Stimulated activated naive CD4-positive, alpha-beta T cell treated with Interleukin-2 at 50 U/mL for 16 hours (primary cell): ENCODE data around the gene OR10A3.

Experiments
- DNase-seq: peaks from one replicate; lab custom pipeline; 2025; lab: John Stamatoyannopoulos, UW

OR10A3 gene

DNA sequence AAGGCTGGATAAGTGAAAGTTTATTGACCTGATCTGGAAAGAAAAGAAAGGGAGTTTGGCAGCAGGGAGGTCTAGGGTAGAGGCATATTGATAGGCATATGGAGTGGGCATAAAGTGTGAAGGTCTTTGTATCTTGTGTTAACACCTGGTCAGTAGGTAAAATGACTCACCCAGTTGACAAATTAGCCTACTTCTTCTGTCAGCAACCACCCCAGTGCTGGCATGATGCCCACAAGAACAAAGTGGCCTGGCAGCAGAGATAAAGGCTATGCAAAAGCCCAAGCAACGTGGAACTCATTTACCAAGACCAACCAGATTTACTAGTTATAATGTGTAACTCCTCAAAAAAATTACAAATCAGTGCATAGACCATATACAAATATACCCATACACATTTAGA is 4.9 kb downstream of the OR10A3 start:
- DNase-seq, result no peak

DNA sequence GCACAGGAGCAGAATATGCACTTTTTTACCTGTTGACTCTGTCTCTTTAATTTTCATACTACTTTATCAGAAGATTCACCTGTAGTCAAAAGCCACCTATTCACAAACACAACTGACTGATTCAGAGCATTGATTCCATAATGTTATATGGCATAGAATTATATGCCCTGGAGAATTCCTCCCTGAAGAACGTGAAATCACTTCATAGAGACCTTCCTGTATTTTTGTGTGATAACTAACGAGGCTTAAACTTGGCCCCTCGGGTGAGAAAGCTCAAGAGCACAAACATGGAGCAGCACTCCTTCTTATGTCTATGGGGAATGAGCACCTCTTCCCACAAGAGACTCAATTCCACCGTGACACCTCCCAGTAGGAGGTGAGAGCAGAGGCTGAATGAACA is 10.3 kb downstream of the OR10A3 start, which contains the start of gene OR10A6:
TSS of gene OR10A6 (minus strand) at position 101 of the 400 bp plus-strand sequence. CDS start 2,606 bp downstream, outside the sequence.
- no peak for DNase-seq

DNA sequence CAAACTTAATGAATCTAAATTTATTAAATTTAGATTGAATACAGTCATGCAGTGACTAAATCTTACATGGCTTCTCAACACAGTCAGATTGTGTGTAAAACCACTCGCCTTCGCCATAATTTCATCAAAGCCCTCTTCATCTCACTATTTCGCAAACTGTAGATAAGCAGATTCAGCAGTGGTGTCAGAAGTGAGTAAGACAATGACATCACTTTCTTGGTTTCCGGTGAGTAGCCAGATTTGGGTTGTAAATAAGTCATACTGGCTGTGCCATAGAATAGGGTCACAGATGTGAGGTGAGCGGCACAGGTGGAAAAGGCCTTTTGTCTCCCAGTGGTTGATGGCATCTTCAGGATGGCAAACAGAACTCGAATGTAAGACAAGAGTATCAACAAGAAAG is 13.9 kb downstream of the OR10A3 start:
- DNase-seq, result no peak

DNA sequence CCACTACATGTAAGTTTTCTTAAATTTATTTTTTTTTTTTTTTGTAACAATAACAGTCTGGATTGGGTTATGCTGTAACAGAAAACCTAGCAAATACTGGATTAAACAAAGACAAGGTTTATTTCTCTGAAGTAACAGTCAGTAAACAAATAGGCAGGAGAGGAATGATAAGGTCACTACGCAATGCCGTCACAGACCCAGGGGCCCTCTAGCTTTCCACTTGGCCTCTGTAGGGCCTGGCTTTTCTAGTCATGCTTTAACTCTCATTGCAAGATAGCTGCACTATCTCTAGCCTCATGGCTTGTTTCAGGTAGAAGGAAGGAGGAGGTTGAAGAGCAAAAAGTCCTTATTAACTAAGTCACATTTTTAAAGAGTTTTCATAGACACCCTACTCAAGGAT is 17.0 kb downstream of the OR10A3 start:
- DNase-seq, result no peak

DNA sequence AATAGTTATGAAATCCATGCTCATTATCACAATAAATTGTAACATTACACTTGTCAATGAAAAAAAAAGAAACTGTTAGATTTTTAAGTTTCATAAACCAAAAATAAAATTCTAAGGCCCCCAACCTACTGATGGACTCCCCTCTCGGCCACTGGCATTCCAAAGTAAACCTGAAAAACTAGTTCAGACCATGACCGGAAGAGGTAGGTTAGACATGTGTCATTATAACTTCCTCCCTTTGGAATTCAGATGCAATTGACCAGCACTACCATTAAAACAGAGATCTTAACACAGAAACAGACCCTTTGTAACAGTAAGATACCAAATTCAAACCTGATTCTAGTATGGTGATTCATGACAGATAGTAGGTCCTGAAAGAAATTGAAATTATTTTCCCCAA is 23.4 kb downstream of the OR10A3 start:
- DNase-seq, result no peak

DNA sequence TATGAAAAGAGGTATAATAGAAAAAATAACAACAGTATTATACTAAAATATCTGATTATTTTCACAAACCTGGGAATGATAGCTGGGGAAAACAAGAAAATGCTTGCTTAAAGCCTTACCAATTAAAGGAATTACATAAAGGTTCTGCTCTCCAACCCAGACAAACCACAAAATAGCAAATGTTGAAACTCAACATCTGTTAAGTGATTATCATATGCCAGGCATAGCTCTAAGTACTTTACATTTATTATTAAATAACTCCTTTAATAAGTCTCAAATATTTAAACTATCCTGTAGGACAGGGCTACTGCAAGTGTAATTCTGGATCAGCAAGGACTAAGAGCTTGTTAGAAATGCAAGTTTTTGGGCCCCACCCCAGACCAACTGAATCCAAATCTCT is 30.5 kb downstream of the OR10A3 start:
- DNase-seq, result no peak

DNA sequence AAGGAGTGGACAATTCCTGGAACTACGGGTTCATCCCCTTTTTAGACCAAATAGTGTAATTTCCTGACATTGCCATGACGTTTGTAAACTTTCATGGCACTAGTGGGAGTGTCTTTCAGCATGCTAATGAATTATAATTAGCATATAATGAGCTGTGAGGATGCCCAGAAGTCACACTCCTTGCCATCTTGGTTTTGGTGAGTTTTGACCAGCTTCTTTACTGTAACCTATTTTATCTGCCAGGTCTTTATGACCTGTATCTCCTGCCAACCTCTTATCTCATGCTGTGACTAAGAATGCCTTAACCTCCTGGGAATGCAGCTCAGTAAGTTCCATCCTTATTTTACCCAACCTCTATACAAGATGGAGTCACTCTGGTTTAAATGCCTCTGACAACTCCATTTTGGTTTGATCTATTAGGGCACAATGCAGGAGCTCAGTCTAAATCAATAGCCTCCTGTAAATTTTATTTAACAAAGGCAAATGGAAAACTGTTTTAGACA is 31.2 kb downstream of the OR10A3 start:
- no peak for DNase-seq

GRCh38 chr11:7909585-7910285 is 31.8 kb downstream of the OR10A3 start:
- no peak for DNase-seq

DNA sequence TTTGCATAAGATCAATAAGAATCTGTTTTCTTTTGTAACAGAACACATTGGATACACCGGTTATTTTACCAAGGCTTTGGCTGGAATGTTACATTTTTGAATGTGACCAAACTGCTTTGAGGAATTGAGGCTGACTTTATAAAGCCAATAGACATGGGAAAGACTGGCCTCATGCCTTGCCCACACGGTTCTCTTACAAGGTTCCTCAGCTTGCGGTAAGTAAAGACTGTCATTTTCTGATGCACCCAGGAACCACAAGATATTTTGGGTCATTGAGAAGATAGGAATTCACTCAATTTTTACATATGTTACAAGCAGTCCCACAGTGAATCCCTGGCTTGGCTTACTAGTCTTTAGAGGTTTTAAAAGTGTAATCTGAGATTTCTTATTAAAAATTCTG is 34.4 kb downstream of the OR10A3 start:
- no peak for DNase-seq

GRCh38 chr11:7906481-7906880 is 35.0 kb downstream of the OR10A3 start:
- no peak for DNase-seq

- no peak for DNase-seq
Observed at GRCh38 chr11:7905961-7906429, 35.5 kb downstream of the OR10A3 start.

- DNase-seq, result no peak
Observed at GRCh38 chr11:7905549-7905948, 36.0 kb downstream of the OR10A3 start.

- no peak for DNase-seq
Observed at GRCh38 chr11:7904917-7905316, 36.6 kb downstream of the OR10A3 start.

GRCh38 chr11:7903940-7904339 is 37.6 kb downstream of the OR10A3 start:
- no peak for DNase-seq

DNA sequence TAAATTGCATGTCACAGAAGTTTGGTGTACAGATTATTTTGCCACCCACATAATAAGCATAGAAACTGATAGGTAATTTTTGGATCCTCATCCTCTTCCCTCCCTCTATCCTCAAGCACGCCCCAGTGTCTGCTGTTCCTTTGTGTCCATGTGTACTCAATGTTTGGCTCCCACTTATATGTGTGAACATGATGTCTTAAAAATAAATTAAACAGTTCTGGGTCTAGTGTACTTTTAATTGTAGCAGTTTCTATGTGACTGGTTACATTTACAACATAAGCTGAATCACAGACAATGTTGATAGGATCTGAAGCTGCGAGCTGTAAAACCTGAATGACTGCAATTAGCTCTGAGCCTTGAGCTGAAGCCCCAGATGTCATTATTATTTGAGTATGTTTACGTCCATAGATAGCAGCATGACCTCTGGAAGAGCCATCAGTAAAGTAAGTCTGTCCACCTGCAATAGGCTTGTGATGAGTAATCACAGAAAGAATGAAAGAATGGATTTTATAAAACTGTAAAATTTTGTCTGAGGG is 40.1 kb downstream of the OR10A3 start:
- no peak for DNase-seq

- DNase-seq, result no peak
Observed at GRCh38 chr11:7900686-7901085, 40.8 kb downstream of the OR10A3 start.

- no peak for DNase-seq
Observed at GRCh38 chr11:7899418-7899817, 42.1 kb downstream of the OR10A3 start.

DNA sequence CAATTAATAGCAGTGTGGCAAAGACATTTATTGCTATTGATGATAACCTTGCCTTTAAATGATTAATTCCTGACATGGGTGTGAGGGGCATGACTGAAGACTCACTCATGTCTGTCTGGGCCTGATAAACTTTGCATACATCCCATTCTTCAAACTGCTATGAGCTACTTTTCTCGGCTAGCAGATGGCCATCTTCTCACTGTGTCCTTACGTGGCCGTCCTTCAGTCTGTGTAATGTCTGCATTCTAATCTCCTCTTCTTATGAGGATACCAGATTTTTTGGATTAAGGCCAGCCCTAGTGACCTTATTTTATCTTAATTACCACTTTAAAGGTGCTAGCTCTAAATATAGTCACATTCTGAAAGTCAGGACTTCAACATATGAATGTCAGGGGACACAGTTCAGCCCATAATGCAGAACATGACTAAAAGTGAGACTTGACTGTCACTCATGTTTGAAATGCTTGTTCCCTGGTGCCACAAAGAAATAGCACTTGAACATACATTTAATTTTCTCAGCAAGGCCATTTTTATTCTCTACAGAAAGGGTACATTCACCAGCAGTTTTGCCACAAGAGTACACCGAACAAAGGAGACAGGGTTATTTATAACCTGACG is 42.7 kb downstream of the OR10A3 start:
- DNase-seq, result no peak

DNA sequence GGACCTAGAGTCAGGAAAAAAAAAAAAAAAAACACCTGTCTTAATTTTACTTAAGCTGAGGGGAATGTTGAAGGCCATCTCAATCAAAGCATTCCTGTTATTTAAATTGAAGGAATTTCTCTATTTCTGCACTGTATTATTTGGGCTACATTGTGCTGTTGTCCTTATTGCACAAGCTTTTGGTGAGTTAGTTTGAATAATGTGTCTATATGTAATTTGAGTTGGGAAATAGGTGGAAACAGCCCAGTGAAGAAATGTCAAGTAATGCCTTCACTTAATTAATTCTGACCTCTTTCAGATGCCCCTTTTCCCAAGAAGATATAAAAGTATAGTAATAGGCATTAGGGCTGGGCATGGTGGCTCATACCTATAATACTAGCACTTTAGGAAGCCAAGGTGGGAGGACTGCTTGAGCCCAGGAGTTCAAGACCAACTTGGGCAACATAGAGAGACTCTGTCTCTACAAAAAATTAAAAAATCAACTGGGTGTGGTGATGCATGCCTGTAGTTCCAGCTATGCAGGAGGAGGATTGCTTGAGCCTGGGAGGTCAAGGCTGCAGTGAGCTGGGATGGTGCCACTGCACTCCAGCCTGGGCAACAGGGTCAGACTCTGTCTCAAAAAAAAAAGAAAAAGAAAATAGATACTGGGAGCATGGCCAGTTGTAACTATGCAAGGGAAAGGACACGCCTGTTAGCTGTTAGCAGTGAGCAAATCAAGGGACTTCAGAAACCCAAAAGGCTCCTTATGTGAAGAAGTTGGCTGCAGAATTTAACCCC is 45.3 kb downstream of the OR10A3 start:
- DNase-seq, result no peak

DNA sequence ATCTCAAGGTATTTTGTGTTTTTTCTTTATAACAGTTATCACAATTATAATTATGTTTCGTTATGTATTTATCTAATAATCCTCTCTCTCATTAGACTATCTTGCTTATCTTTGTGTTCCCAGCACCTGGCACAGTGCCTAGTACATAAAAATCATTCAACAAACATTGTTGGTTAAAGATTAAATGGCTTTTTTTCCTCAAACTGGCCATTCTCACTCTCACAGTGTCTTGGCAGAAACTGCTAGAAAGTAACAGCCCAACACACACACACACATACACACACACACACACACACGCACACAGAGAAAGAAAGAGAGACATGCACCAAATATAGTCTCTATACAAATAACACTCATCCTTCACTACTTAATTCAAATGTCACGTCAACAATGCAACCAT is 47.3 kb downstream of the OR10A3 start:
- no peak for DNase-seq

DNA sequence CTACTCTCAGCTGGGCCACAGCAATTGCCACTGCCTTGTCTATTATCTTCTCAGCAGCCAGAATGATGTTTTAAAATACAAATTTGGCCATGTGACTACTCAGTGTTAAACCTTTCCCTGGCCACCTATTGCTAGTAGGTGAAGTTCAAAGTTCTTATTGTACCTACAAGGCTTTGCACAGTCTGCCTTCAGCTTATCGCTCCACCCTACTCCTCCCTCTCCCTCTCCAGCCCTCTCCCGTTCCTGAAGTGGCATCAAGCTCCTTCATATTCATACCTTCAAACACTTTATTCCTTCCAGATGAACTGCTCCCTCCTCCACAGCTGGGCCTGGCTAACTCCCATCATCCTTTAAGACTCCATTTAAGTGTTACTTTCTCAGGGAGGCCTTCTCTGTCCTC is 47.7 kb downstream of the OR10A3 start:
- DNase-seq, result no peak

DNA sequence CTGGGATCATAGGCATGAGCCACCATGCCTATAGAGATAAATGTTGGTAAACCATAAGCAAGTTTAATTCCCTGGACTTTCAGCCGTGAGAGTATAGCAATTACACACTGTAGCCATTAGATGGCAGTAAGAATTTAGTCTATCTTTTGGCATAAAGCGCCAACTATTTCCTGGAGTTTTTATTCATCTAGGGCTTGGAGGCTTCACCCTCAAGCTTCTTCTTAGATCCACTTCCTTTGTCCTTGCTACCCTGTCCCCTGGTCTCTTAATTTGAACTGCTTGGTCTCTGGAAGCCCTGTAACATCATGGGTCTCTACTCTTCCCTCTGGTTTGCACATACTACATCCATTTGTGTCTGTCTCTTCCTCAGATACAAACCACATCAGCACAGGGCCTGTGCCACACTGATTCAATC is 48.7 kb downstream of the OR10A3 start:
- no peak for DNase-seq
